ENCODE data around the gene CEP128.

DNA sequence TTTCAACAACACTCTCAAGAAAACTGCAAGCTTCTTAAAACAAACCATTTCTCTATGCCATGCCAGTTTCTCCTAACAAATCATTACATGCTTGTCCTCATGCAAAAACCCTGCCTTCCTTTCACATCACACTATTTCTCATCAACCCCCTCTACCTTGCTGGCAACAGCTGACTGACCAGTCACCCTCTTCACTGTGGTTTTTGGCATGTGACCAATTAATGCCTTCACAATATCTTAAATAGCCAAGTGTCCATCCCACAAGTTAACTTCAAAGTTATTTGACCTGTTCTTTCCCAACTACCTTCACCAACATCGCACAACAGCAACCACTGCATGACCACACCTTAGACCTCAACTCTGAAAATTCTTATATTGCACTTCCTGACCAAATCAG lies 159.6 kb downstream of the CEP128 start:
- TF ChIP-seq, protein P1, sequence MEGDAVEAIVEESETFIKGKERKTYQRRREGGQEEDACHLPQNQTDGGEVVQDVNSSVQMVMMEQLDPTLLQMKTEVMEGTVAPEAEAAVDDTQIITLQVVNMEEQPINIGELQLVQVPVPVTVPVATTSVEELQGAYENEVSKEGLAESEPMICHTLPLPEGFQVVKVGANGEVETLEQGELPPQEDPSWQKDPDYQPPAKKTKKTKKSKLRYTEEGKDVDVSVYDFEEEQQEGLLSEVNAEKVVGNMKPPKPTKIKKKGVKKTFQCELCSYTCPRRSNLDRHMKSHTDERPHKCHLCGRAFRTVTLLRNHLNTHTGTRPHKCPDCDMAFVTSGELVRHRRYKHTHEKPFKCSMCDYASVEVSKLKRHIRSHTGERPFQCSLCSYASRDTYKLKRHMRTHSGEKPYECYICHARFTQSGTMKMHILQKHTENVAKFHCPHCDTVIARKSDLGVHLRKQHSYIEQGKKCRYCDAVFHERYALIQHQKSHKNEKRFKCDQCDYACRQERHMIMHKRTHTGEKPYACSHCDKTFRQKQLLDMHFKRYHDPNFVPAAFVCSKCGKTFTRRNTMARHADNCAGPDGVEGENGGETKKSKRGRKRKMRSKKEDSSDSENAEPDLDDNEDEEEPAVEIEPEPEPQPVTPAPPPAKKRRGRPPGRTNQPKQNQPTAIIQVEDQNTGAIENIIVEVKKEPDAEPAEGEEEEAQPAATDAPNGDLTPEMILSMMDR (IDR thresholded peaks at IDR 0.05), result no peak
- no peak for TF ChIP-seq POLR2A (IDR thresholded peaks at IDR 0.05)
